Measurements from ENCODE around the gene EFNA3. TPM values are rescaled to one million over a fixed set of nuclear protein-coding genes. Genes with fewer than 3 reads are reported as not detected.
A peak's percentile ranks its signal among the peaks of the same experiment; 100 is the strongest.

EFNA3 gene
- total and polyA plus RNA-seq, 9 of the 15 experiments (the other 6 are each of a cell fraction or from before 2014, with no cell fraction given) = 0.59 to 7.9 (median 4.7) TPM

DNA sequence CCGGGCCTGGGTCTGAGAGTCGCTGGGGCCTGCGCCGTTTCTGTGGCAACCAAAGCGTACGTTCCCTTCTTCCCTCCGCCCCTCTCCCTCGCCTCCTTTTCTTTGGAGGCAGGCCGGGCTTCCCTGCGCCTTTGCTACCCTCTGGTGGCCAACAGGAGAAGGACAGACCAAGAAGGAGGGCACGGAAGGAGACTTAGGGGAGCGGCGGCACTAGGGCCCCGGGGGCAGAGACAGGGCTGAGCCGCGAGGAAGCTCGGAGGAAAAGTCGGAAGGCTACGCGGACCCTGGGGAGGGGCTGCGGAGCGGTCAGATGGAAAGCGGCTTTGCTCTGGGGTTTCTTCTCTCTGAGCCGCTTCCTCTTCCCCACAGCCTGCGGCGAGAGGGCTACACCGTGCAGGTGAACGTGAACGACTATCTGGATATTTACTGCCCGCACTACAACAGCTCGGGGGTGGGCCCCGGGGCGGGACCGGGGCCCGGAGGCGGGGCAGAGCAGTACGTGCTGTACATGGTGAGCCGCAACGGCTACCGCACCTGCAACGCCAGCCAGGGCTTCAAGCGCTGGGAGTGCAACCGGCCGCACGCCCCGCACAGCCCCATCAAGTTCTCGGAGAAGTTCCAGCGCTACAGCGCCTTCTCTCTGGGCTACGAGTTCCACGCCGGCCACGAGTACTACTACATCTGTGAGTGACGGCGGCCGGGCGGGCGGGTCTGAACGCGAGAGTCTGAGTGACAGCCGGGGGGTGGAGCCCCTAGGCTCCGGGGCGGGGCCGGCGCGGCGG is 6.3 kb downstream of the EFNA3 start (continued):
- TF ChIP-seq PRMT5 (CRISPR knock-in tag; IDR thresholded peaks at IDR 0.05) (no peak), HCFC1 (IDR thresholded peaks at IDR 0.05; ENCODE audit: low read depth, low read length) (peak; percentile 39; the same call in 1 of the 2 replicates), ZNF561 (CRISPR knock-in tag; conservative IDR thresholded peaks at IDR 0.05) (no peak), KLF1 (tag; IDR thresholded peaks at IDR 0.05) (no peak), L3MBTL2 (IDR thresholded peaks at IDR 0.05) (no peak), NFE2 (IDR thresholded peaks at IDR 0.05; ENCODE audit: low read depth) (no peak), TAL1 (IDR thresholded peaks at IDR 0.05) (no peak), GTF2E2 (tag; IDR thresholded peaks at IDR 0.05) (no peak), ZNF717 (CRISPR knock-in tag; IDR thresholded peaks at IDR 0.05) (no peak), FOXP1 (CRISPR knock-in tag; IDR thresholded peaks at IDR 0.05) (peak; percentile 21; the same call in 1 of the 2 replicates)
- TF ChIP-seq, protein P1, sequence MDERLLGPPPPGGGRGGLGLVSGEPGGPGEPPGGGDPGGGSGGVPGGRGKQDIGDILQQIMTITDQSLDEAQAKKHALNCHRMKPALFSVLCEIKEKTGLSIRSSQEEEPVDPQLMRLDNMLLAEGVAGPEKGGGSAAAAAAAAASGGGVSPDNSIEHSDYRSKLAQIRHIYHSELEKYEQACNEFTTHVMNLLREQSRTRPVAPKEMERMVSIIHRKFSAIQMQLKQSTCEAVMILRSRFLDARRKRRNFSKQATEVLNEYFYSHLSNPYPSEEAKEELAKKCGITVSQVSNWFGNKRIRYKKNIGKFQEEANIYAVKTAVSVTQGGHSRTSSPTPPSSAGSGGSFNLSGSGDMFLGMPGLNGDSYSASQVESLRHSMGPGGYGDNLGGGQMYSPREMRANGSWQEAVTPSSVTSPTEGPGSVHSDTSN (CRISPR knock-in tag; IDR thresholded peaks at IDR 0.05; ENCODE audit: low read depth) = peak; percentile 98
- TF ChIP-seq, protein P1 (tag; conservative IDR thresholded peaks at IDR 0.05; ENCODE audit: low read depth) = peak; percentile 95
- TF ChIP-seq, protein P2, sequence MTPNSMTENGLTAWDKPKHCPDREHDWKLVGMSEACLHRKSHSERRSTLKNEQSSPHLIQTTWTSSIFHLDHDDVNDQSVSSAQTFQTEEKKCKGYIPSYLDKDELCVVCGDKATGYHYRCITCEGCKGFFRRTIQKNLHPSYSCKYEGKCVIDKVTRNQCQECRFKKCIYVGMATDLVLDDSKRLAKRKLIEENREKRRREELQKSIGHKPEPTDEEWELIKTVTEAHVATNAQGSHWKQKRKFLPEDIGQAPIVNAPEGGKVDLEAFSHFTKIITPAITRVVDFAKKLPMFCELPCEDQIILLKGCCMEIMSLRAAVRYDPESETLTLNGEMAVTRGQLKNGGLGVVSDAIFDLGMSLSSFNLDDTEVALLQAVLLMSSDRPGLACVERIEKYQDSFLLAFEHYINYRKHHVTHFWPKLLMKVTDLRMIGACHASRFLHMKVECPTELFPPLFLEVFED (CRISPR knock-in tag; conservative IDR thresholded peaks at IDR 0.05) = no peak
- TF ChIP-seq, protein P3, sequence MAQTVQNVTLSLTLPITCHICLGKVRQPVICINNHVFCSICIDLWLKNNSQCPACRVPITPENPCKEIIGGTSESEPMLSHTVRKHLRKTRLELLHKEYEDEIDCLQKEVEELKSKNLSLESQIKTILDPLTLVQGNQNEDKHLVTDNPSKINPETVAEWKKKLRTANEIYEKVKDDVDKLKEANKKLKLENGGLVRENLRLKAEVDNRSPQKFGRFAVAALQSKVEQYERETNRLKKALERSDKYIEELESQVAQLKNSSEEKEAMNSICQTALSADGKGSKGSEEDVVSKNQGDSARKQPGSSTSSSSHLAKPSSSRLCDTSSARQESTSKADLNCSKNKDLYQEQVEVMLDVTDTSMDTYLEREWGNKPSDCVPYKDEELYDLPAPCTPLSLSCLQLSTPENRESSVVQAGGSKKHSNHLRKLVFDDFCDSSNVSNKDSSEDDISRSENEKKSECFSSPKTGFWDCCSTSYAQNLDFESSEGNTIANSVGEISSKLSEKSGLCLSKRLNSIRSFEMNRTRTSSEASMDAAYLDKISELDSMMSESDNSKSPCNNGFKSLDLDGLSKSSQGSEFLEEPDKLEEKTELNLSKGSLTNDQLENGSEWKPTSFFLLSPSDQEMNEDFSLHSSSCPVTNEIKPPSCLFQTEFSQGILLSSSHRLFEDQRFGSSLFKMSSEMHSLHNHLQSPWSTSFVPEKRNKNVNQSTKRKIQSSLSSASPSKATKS (CRISPR knock-in tag; IDR thresholded peaks at IDR 0.05) = no peak
- TF ChIP-seq, protein P4, sequence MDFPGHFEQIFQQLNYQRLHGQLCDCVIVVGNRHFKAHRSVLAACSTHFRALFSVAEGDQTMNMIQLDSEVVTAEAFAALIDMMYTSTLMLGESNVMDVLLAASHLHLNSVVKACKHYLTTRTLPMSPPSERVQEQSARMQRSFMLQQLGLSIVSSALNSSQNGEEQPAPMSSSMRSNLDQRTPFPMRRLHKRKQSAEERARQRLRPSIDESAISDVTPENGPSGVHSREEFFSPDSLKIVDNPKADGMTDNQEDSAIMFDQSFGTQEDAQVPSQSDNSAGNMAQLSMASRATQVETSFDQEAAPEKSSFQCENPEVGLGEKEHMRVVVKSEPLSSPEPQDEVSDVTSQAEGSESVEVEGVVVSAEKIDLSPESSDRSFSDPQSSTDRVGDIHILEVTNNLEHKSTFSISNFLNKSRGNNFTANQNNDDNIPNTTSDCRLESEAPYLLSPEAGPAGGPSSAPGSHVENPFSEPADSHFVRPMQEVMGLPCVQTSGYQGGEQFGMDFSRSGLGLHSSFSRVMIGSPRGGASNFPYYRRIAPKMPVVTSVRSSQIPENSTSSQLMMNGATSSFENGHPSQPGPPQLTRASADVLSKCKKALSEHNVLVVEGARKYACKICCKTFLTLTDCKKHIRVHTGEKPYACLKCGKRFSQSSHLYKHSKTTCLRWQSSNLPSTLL (IDR thresholded peaks at IDR 0.05) = no peak
- TF ChIP-seq, protein P5, sequence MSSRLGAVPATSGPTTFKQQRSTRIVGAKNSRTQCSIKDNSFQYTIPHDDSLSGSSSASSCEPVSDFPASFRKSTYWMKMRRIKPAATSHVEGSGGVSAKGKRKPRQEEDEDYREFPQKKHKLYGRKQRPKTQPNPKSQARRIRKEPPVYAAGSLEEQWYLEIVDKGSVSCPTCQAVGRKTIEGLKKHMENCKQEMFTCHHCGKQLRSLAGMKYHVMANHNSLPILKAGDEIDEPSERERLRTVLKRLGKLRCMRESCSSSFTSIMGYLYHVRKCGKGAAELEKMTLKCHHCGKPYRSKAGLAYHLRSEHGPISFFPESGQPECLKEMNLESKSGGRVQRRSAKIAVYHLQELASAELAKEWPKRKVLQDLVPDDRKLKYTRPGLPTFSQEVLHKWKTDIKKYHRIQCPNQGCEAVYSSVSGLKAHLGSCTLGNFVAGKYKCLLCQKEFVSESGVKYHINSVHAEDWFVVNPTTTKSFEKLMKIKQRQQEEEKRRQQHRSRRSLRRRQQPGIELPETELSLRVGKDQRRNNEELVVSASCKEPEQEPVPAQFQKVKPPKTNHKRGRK (tag; IDR thresholded peaks at IDR 0.05) = no peak
- TF ChIP-seq, protein P6, sequence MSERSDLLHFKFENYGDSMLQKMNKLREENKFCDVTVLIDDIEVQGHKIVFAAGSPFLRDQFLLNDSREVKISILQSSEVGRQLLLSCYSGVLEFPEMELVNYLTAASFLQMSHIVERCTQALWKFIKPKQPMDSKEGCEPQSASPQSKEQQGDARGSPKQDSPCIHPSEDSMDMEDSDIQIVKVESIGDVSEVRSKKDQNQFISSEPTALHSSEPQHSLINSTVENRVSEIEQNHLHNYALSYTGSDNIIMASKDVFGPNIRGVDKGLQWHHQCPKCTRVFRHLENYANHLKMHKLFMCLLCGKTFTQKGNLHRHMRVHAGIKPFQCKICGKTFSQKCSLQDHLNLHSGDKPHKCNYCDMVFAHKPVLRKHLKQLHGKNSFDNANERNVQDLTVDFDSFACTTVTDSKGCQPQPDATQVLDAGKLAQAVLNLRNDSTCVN (CRISPR knock-in tag; IDR thresholded peaks at IDR 0.05) = no peak
